IMR-90 (cell line): ENCODE measurements around the gene ANKRD27. TPM values are rescaled to one million over a fixed set of nuclear protein-coding genes. Genes with fewer than 3 reads are reported as not detected.

Experiments
- ATAC-seq: fragments of 200-7000 bp; cut with Tn5 transposase; 2 replicates; pipeline ENCODE4 v1.9.1; 2020; ENCODE audit warnings: low read depth, mild to moderate bottlenecking, moderate library complexity
- BruUV-seq: library from RNA; stranded (reverse); fragments of 400-500 nt; replicated peaks from 2 replicates; lab custom pipeline; 2021; lab: Mats Ljungman, UMichigan
- CTCF ChIA-PET: fragments of 300-600 bp; formaldehyde crosslinking; extraction: SDS; loops from one replicate; lab custom pipeline; 2021; ENCODE audit warnings: antibody characterized with exemption; lab: Yijun Ruan, JAX
- POLR2A ChIA-PET: fragments of 300-600 bp; sonication (Branson Sonifier 250); formaldehyde crosslinking; loops from one replicate; lab custom pipeline; 2022; ENCODE audit warnings: antibody characterized with exemption; ENCODE audit not compliant: unreplicated experiment; lab: Charles Lee
- DNase-seq: peaks from one replicate; pipeline ENCODE4 v3.0.0; 2013
- H2AFZ ChIP-seq: replicated peaks from 2 replicates; pipeline ENCODE3; 2013; ENCODE audit warnings: low read length, mild to moderate bottlenecking; ENCODE audit not compliant: poor library complexity
- H2AK5ac ChIP-seq: 2 replicates; pipeline ENCODE4 v1.6.1; 2013; ENCODE audit warnings: low read depth, low read length, inconsistent platforms
- H2AK9ac ChIP-seq: replicated peaks from 2 replicates; pipeline ENCODE3; 2013; ENCODE audit warnings: mild to moderate bottlenecking, low read depth, low read length, moderate library complexity; ENCODE audit not compliant: poor library complexity
- H2BK120ac ChIP-seq: 2 replicates; pipeline ENCODE4 v1.6.1; 2013; ENCODE audit warnings: low read depth, low read length, inconsistent platforms
- H2BK15ac ChIP-seq: 3 replicates; pipeline ENCODE4 v1.6.1; 2013; ENCODE audit warnings: low read depth, low read length, inconsistent platforms
- H2BK20ac ChIP-seq: 2 replicates; pipeline ENCODE4 v1.6.1; 2013; ENCODE audit warnings: low read depth, mild to moderate bottlenecking, inconsistent platforms, low read length, moderate library complexity
- H2BK5ac ChIP-seq: 2 replicates; pipeline ENCODE4 v1.6.1; 2013; ENCODE audit warnings: mild to moderate bottlenecking, low read depth, low read length, inconsistent platforms; ENCODE audit not compliant: poor library complexity, severe bottlenecking
- H3K14ac ChIP-seq: replicated peaks from 2 replicates; pipeline ENCODE4 v1.6.1; 2013; ENCODE audit warnings: low read depth, low read length, inconsistent platforms
- H3K18ac ChIP-seq: 2 replicates; pipeline ENCODE4 v1.6.1; 2013; ENCODE audit warnings: low read depth, low read length, control low read depth
- H3K23ac ChIP-seq: 2 replicates; pipeline ENCODE4 v1.6.1; 2013; ENCODE audit warnings: low read depth, low read length, inconsistent platforms
- H3K27ac ChIP-seq: 2 replicates; pipeline ENCODE4 v1.5.1; 2013; ENCODE audit warnings: mild to moderate bottlenecking, control low read depth, low read length; ENCODE audit not compliant: insufficient read depth
- H3K27me3 ChIP-seq: 2 replicates; pipeline ENCODE4 v1.6.1; 2013; ENCODE audit warnings: low read length; ENCODE audit not compliant: control insufficient read depth, insufficient read depth
- H3K36me3 ChIP-seq: 2 replicates; pipeline ENCODE4 v1.6.1; 2013; ENCODE audit warnings: low read length, mixed read lengths; ENCODE audit not compliant: control insufficient read depth, insufficient read depth
- H3K4ac ChIP-seq: 2 replicates; pipeline ENCODE4 v1.6.1; 2013; ENCODE audit warnings: low read depth, low read length, inconsistent platforms
- H3K4me1 ChIP-seq: 2 replicates; pipeline ENCODE4 v1.6.1; 2013; ENCODE audit warnings: low read length, mixed read lengths; ENCODE audit not compliant: control insufficient read depth, insufficient read depth
- H3K4me2 ChIP-seq: 2 replicates; pipeline ENCODE4 v1.6.1; 2013; ENCODE audit warnings: low read depth, mild to moderate bottlenecking, control low read depth, low read length, moderate library complexity
- H3K4me3 ChIP-seq: 2 replicates; pipeline ENCODE4 v1.5.1; 2013; ENCODE audit warnings: low read depth, mild to moderate bottlenecking, control low read depth, low read length, moderate library complexity; ENCODE audit not compliant: insufficient read depth
- H3K56ac ChIP-seq: 2 replicates; pipeline ENCODE4 v1.6.1; 2013; ENCODE audit warnings: low read length, inconsistent platforms; ENCODE audit not compliant: insufficient read depth; ENCODE audit errors: extremely low read depth
- H3K79me1 ChIP-seq, 2 experiments: 2 replicates each; pipeline ENCODE4 v1.6.1; 2013; ENCODE audit warnings: low read length in 2 of 2, inconsistent platforms in 1 of 2, low read depth in 1 of 2
- H3K9ac ChIP-seq: 2 replicates; pipeline ENCODE4 v1.6.1; 2013; ENCODE audit warnings: low read depth, low read length, control low read depth
- H3K9me1 ChIP-seq: 2 replicates; pipeline ENCODE4 v1.6.1; 2013; ENCODE audit warnings: low read length, inconsistent platforms; ENCODE audit not compliant: insufficient read depth
- H3K9me3 ChIP-seq: 2 replicates; pipeline ENCODE4 v1.6.1; 2013; ENCODE audit warnings: low read length; ENCODE audit not compliant: control insufficient read depth, insufficient read depth
- H4K20me1 ChIP-seq: 2 replicates; pipeline ENCODE4 v1.6.1; 2013; ENCODE audit warnings: low read length, inconsistent platforms; ENCODE audit not compliant: insufficient read depth
- H4K5ac ChIP-seq: 2 replicates; pipeline ENCODE4 v1.6.1; 2013; ENCODE audit warnings: mild to moderate bottlenecking, low read depth, low read length, control low read depth
- H4K8ac ChIP-seq, 2 experiments: 2 replicates each; pipeline ENCODE4 v1.6.1; 2013; ENCODE audit warnings: low read depth in 2 of 2, low read length in 2 of 2, control low read depth in 1 of 2, inconsistent platforms in 1 of 2
- H4K91ac ChIP-seq: 2 replicates; pipeline ENCODE4 v1.6.1; 2013; ENCODE audit warnings: low read depth, low read length, inconsistent platforms; ENCODE audit not compliant: insufficient read depth
- CEBPB ChIP-seq: IDR thresholded peaks from 2 replicates; pipeline ENCODE4 v1.6.1; 2012; ENCODE audit warnings: low read depth, low read length, improper control_type of control experiment
- CHD1 ChIP-seq: IDR thresholded peaks from 2 replicates; pipeline ENCODE4 v1.6.1; 2012; ENCODE audit warnings: low read depth, low read length, improper control_type of control experiment
- ELK1 ChIP-seq: fragments of 150-350 bp; IDR thresholded peaks from 2 replicates; pipeline ENCODE4 v1.6.1; 2016; ENCODE audit warnings: low read depth, mild to moderate bottlenecking, low read length, moderate library complexity, borderline replicate concordance
- MAFK ChIP-seq: IDR thresholded peaks from 2 replicates; pipeline ENCODE4 v1.6.1; 2012; ENCODE audit warnings: low read depth, low read length, improper control_type of control experiment
- MAZ ChIP-seq: IDR thresholded peaks from 2 replicates; pipeline ENCODE4 v1.6.1; 2012; ENCODE audit warnings: low read depth, mild to moderate bottlenecking, low read length, improper control_type of control experiment, moderate library complexity, borderline replicate concordance
- MXI1 ChIP-seq: IDR thresholded peaks from 2 replicates; pipeline ENCODE4 v1.6.1; 2012; ENCODE audit warnings: low read depth, mild to moderate bottlenecking, low read length, moderate library complexity, borderline replicate concordance
- NFE2L2 ChIP-seq: fragments of 150-350 bp; IDR thresholded peaks from 2 replicates; pipeline ENCODE4 v1.6.1; 2016; ENCODE audit warnings: low read depth, mild to moderate bottlenecking, low read length
- POLR2A ChIP-seq: IDR thresholded peaks from 2 replicates; pipeline ENCODE4 v1.6.1; 2012; ENCODE audit warnings: mild to moderate bottlenecking, low read depth, low read length
- RAD21 ChIP-seq: IDR thresholded peaks from 2 replicates; pipeline ENCODE4 v1.6.1; 2012; ENCODE audit warnings: low read length, improper control_type of control experiment
- WGBS, 2 experiments: methylation state at CpG; one replicate each; pipeline versions ENCODE4 v1.1.5 to v1.1.7; 2013; ENCODE audit warnings: missing lambda C conversion rate in 2 of 2; ENCODE audit not compliant: insufficient read length in 1 of 2; ENCODE audit errors: extremely low coverage in 2 of 2; 5-methylcytosine and 5-hydroxymethylcytosine counted together
- dilution Hi-C: fragments of 300-500 bp; cut with HindIII; formaldehyde crosslinking; loops from one replicate; pipeline ENCODE4 v1.14.3; 2018; ENCODE audit warnings: low sequenced_read_pairs; ENCODE audit not compliant: unreplicated experiment
- in situ Hi-C: fragments of 300-500 bp; cut with MboI; formaldehyde crosslinking; loops from 3 replicates; pipeline ENCODE4 v1.14.3; 2019; ENCODE audit warnings: low sequenced_read_pairs, inconsistent platforms, mixed read lengths
- intact Hi-C: fragments of 100-400 bp; cut with micrococcal nuclease; formaldehyde crosslinking; loops from 2 replicates; pipeline ENCODE4 v1.10.0; 2022
- polyA plus RNA-seq, 3 experiments: library from polyadenylated mRNA; depleted of rRNA; stranded (reverse); fragments of >200 nt; gene quantifications; 2 replicates each; pipeline ENCODE4 v1.2.3, GENCODE V29; 2012; ENCODE audit warnings: low replicate concordance in 1 of 3
- total RNA-seq: library from RNA; depleted of rRNA; stranded (reverse); fragments of >200 nt; gene quantifications from 2 replicates; pipeline ENCODE4 v1.2.3, GENCODE V29; 2012
- TF ChIP-seq, protein P1 (sequence below): fragments of 150-350 bp; IDR thresholded peaks from 2 replicates; pipeline ENCODE4 v1.6.1; 2017; ENCODE audit warnings: mild to moderate bottlenecking, antibody characterized with exemption, low read length, low read depth

ANKRD27 gene
- total and polyA plus RNA-seq, 2 of the 4 experiments (the other 2 are of a cell fraction): 16.7 to 35.0 TPM

DNA sequence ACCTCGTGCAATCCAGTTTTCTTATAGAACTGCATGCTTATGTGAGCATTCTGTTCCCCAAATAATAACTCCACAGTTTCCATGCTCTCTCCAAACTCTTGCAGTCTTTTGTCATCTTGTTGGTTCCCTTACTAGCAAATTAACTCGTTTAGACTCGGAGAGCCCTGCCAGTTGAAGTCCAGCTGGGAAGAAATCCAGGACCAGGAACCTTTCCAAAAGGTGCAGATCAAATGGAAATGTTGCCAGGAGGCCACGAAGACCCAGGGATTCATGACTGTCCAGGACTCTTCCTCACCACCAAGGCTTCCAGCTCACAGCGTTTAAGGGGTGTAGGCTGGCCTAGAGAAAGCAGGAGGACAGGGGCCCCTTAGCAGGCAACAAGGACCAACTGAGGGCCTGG is 42.5 kb upstream of the ANKRD27 start:
- Histone ChIP-seq H4K8ac (no peak overlapping the region), H2AFZ (no peak overlapping the region), H3K27ac (no peak overlapping the region), H4K20me1 (no peaks in the 10 kb centered on the region), H3K4me2 (no peak overlapping the region), H3K23ac (no peak overlapping the region), H2AK5ac (no peak overlapping the region), H2BK5ac (no peak overlapping the region), H3K36me3 (peaks cover 5% of the 10 kb centered on the region; the same call in 1 of the 2 replicates), H3K4ac (no peak overlapping the region), H2AK9ac (peak overlapping the region; percentile 42), H4K91ac (no peak overlapping the region), H2BK15ac (no peak overlapping the region), H2BK120ac (no peak overlapping the region), H3K79me1 (no peaks in the 10 kb centered on the region), H3K56ac (no peak overlapping the region), H4K5ac (no peak overlapping the region), H3K18ac (no peak overlapping the region), H3K9me1 (no peaks in the 10 kb centered on the region), H3K9me3 (no peaks in the 10 kb centered on the region), H3K14ac (no peak overlapping the region), H3K9ac (no peak overlapping the region), H2BK20ac (no peak overlapping the region), H3K4me3 (no peak overlapping the region), H3K4me1 (no peaks in the 10 kb centered on the region), H3K27me3 (no peaks in the 10 kb centered on the region)
- DNase-seq: no peak
- TF ChIP-seq ELK1 (no peak), MXI1 (no peak), RAD21 (no peak), POLR2A (no peak), CHD1 (no peak), MAZ (no peak), CEBPB (no peak), MAFK (no peak), NFE2L2 (no peak)
- TF ChIP-seq, protein P1, sequence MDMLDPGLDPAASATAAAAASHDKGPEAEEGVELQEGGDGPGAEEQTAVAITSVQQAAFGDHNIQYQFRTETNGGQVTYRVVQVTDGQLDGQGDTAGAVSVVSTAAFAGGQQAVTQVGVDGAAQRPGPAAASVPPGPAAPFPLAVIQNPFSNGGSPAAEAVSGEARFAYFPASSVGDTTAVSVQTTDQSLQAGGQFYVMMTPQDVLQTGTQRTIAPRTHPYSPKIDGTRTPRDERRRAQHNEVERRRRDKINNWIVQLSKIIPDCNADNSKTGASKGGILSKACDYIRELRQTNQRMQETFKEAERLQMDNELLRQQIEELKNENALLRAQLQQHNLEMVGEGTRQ: no peak
- ATAC-seq: no peak
- 57% methylated on average over 1 of the region's 5 CpGs; no CpG with 5 or more reads in 1 of the 2 experiments for WGBS, 2 experiments
- in situ Hi-C loops: no loop called here
- ChIA-PET POLR2A (no interaction called here), CTCF (no interaction called here)
- no TSS peak for BruUV-seq
- intact Hi-C loops: no loop called here
- dilution Hi-C loops: no loop called here
